NCI-H1048 (cell line): ENCODE results near the gene TMEM101.
A peak's percentile ranks its signal among the peaks of the same experiment; 100 is the strongest.
"Not testable (repeated sequence)": the region's sequence is repeated elsewhere in the genome, so short reads cannot be mapped to it uniquely, and the experiment has no call there.

Source experiments
- DNase-seq: peaks from one replicate; lab custom pipeline; 2025; lab: John Stamatoyannopoulos, UW

The TMEM101 gene

DNA sequence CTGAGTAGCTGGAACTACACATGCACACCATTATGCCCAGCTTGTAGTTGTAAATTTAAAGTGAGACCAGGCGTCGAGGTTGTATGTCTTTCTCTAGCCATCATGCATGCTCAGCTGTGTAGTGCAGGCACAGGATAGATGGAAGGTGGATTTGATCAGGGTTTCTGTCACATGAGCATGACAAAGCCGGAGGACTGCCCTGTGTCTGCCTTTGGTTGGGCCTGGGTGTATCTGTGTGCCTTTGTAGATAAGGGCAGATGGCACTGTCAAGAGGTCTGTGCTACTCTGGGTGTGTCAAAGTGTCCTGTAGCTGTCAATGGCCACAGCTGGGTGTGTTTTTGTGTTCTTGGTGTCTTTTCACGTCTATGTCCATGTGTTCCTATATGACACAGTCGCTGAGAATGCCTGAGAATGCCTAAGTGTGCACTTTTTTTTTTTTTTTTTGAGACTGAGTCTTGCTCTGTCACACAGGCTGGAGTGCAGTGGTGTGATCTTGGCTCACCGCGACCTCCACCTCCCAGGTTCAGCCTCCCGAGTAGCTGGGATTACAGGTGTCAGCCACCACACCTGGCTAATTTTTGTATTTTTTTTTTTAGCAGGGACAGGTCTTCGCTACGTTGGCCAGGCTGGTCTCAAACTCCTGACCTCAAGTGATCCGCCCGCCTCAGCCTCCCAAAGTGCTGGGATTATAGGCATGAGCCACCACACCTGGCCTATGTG lies 14.5 kb downstream of the TMEM101 start:
- no peak for DNase-seq

DNA sequence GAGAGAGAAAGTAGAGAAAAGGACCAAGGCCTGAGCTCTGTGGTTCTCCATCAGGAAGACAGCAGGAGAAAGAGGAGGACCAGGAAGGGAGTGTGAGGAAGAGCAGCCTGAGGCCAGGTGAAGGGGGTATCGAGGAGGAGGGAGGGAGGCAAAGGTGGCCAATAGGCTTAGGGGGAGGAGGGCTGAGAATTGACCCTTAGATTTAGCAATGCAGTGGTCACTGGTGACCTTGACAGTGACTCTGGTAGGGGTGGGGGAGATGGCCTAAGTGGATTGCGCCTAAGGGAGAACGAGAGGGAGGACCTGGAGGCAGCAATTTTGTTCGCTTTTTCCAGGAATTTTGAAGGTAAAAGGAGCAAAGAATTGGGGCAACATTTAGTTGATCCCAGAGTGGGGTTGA lies 15.7 kb downstream of the TMEM101 start:
- no peak for DNase-seq

DNA sequence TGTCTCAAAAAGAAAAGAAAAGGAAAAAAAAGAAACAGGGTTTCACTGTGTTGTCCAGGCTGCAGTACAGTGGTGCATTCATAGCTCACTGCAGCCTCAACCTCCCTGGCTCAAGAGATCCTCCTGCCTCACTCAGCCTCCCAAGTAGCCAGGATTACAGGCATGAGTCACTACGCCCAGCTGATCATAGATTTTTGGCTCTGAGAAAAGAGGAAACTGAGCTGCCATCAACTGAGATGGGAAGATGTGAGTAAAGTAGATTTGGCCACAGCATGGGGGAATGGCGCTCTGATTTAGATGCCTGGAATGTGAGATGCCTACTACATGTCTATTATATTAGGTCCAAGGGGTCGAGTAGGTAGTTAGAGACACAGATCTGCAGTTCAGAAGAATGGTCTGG lies 16.2 kb downstream of the TMEM101 start:
- no peak for DNase-seq

DNA sequence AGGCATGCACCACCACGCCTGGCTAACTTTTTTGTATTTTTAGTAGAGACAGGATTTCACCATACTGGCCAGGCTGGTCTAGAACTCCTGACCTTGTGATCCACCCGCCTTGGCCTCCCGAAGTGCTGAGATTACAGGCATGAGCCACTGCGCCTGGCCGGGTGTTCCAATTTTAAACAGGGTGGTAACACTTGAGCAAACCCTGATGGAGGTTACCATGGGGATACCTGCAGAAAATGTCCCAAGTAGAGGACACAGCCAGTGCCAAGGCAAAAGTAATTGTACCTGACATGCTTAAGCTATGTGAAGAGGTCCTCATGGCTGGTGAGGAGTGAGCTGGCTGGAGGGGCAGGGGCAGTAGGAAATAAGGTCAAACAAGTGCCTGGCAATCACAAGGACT lies 17.6 kb downstream of the TMEM101 start:
- not testable (repeated sequence) for DNase-seq

DNA sequence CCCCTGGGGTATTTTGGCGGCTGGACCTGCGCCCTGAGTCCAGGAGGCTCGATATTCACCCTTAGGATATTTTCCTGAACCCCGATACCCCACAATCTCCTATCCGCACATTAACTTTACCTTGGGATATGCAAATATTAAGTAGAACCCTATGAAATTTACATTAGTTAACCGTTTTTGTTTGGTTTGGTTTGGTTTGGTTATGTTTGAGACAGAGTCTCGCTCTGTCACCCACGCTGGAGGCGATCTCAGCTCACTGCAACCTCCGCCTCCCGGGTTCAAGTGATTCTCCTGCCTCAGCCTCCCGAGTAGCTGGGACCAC lies 19.7 kb downstream of the TMEM101 start:
- no peak for DNase-seq

DNA sequence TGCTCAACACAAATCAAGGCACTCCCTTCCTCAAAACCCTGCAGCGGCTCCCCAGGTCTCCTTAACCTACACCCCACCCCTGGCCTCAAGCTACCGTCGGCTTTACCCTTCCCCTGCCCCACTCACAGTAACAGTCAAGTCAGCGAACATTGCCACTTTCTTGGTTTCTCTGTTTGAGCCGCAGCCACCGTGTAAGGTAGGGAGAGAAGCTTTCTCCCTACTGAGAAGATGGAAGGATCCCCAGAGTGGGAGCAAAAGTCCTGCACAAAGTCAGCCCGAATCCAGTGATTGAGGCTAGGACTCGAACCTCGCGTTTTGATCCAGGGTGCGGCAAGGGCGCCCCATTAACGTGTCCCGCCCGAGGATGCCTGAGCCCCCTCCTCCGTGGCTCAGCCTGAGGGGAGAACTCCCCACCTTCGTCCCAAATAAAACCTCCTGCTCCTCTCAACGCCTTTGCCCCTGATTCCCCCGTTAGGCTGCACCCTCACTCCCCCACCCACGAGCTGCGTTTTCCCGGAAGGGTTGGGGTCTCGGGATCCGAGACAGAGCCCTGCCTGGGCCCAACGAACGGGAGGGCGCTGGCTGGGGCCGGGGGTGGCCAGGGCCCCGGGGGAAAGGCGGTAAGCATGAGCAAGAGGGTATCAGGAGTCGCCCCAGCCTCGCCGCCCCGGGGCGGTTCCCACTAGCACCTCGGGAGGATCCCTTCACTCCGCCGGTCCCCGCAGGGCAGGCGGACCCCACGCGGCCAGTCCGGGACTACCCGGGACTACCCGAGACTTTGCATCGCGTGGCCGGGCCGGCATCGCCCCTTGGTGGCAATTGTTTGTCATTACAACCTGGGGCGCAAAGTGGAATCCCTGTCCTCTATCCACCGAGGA lies 20.3 kb downstream of the TMEM101 start:
- peak; percentile 24 for DNase-seq

DNA sequence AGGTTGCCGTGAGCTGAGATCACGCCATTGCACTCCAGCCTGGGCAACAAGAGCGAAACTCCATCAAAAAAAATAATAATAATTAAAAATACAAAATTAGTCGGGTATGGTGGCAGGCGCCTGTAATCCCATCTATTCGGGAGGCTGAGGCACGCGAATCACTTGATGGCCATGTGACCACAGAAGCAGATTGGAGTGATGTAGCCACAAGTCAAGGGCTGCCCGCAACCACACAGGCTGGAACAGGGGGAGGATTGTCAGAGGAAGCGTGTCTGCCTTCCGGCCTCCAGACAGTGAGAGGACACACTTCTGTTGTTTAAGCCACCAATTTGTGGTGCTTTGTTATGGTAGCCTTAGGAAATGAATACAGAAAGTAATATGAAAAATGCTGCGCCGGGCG lies 22.1 kb downstream of the TMEM101 start:
- DNase-seq, result no peak

DNA sequence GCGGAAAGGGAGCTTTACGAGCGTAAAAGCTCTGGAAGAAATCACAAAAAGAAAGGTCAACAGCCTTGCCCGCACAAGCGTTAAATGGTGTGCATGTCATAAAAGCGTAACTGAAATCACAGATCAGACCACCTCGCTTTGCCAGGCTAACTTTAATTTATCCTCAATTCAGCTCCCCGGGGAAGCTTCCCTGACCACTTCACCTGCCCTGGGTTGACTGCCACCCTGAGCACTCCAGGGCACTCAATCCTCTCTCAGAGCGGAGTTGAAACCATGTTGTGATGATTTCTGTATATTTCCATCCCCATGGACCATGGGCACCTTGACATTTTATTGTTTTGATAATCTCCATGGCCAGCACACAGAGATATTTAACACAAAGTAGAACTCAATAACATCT lies 26.5 kb downstream of the TMEM101 start:
- no peak for DNase-seq

DNA sequence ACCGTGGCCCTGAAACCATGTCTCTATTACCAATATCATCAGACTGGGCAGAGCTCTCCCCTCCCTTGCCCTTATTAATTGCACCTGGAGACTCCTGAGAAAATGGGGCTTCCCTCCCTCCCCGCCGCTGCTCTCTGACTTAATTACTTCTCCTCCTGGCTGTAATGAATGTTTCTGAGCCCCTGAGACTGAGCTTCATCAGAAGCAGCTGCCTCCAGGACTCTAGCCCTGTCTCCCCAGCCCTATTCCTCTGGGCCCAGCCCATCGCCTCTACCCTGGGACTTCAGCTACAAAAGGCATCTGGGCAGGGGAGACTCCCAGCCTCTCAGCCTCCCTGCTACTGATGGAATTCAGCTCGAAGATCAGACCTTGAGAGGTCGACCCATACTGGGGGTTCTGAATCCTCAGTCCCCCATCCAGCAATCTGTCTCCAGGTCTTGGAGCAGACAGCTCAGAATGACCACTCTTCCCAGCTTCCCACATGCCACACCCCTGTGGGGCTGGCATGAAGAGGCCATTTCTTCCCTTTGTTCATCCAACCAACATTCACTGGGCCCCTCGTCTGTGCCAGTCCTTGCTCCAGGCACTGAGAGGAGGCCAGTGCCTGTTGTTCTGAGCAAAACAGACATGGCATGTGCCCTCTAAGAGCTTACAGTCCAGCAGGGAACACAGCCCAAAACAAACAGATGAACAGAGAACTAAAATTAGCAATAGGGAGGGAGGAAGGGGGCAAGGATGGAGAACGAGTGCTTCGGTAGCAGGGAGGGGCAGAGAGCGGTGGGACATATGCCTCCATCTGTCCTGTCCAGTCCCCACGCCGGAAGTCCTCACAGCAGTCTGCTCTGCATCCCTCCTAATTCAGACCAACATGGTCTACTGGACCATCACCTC lies 27.4 kb downstream of the TMEM101 start:
- no peak for DNase-seq

DNA sequence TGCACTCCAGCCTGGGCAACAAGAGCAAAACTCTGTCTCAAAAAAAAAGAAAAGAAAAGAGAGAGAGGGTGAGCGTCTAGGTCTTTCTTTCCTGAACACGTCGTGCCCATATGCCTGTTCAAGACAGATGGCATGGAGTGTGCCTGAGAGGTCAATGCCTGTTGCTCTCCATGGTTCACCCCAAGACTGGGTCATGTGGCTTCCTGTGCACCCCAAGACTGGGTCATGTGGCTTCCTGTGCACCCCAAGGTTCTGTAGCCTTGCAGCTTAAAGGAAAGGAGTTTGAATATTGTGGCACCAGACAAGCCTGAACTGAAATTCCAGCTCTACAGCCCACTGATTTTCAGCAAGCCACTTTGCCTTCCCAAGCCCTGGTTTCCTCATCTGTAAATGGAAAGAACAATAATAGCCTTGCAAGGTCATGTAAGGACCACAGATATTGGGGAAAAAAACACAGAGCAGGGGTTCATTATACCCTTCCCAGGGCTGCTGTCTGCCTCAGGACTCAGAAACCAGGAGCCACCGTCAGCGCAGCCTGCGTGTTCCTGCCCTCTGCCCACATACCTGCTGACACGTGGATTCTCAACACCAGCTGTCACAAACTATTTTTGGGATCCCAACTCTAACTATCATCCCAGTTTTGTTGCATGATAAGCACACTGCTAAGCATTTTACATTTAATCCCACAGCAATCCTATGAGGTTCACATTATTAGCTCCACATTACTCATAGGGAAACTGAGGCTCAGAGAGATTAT lies 28.4 kb downstream of the TMEM101 start:
- no peak for DNase-seq

DNA sequence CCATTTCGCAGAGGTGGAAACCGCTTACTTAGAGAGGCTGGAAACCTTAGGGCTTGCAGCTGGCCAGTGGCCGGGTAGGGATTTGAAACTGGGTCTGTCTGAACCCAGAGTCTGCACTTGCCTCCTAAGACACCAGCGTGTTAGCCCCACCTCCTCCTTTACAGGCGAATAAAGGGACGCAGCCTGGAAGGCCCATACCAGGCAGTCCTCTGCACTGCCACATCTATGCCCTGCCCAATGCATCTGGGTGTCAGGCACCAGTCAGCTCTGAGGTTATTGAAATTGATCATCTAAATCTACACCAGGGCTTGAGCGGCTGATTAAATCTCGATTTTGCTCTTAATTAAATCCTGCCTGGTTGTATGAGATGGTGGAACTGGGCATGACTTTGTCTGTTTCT lies 30.2 kb downstream of the TMEM101 start:
- DNase-seq, result no peak

DNA sequence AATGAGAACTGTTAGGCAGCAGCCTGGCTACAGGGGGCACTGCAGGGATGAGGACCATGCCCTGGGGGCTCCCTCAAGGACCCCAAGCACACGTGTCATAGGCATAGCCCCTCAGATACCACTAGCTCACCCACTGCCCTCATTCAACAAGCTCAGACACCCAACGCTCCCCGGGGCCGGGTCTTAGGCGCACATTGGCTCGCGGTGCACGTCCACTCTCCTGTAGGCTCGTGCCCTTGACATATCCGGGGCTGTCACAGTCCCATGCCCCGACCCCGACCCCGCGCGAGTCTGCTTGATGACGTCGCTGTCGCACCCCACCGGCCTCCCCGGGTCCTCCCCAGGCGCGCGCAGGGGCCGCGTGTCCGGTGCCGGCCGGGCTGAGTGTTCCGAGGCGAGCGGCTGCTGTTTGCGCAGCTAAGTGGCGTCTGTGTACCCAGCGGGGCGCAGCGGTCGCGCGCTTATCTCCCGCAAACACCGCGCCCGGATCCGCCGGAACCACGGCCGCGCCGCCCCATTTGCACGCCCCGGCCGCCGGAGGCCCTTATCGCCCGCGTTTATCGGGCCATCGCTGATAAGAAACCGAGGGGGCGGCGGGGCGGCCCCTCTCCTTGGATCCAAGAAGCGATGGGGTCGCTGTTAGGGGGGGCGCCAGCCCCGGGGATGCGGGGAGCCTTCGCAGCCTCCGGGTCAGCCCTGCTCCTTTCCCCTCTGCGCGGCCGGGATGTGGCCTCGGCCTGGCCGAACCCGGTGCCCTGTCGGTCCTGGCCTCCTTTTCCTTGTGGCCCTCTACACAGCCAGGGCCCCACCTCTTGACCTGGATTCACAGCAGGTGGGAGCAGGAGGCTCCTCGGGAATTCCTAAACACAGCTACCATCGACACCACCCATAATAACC lies 31.0 kb downstream of the TMEM101 start:
- DNase-seq, result no peak

DNA sequence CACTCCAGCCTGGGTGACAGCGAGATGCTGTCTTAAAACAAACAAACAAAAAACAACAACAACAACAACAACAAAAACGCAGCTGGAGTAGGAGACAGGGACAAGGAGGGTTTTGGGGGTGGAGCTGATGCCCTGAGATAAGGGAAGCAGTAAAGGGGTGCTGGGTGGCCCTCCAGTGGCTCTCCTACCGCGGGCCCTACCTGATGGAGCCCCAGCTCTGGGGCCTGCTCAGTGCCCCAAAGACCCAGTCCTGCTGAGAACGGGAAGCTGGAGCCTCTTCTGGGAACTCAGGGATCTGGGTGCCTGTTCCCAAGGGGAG lies 31.6 kb downstream of the TMEM101 start:
- no peak for DNase-seq

DNA sequence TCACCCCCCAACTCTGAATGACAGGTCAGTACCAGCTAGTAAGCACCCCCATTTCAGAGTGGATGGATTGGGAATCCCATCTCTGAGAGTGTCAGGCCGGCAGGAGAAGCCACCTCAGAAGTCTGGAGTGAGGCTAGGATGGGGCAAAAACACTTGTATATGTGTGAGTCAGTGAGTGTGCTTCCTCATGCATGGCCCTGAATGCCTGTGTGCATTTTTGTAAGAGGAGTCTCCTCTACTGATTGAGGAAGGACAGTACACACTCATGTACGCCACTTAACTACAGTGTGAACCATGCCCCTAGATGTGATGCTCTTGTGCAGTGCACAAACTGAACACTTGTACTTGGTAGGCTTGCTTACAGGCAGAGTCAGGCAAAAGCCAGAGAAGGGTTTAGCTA lies 32.6 kb downstream of the TMEM101 start:
- DNase-seq, result no peak

DNA sequence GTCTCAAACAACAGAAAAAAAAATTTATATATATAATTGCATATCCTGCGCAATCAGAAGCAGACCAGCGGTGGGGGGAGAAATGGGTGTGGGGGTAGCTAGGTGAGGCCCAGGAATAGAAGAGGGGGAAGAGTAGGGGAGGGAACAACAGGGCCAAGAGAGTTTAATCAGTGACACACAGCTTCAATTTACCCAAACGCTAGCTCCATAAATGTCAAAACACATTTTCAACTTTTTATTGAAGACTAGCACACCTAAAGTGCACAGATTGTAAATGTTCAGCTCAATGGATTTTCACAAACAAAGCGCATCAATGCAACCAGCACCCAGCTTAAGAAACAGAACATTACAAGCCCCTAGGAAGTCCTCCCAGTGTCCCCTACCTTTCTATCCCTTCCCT lies 35.1 kb downstream of the TMEM101 start:
- DNase-seq, result no peak

DNA sequence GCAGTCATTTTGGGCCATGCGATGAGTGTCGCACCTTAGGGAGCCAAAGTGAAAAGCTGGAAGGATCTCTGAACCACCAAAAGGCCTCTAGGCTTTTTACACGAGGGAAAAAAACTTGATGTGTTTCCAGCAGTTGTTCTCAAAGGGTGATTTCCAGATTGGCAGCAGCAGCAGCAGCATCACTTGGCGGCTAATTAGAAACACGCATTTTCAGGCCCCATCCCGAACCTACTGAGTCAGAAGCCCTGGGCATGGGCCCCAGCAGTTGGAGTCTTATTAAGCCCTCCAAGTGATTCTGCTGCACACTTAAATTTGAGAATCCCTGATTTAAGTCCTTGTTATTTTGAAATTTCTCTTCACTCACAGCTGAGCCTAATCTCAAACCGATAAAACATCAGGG lies 35.8 kb downstream of the TMEM101 start:
- DNase-seq, result no peak

DNA sequence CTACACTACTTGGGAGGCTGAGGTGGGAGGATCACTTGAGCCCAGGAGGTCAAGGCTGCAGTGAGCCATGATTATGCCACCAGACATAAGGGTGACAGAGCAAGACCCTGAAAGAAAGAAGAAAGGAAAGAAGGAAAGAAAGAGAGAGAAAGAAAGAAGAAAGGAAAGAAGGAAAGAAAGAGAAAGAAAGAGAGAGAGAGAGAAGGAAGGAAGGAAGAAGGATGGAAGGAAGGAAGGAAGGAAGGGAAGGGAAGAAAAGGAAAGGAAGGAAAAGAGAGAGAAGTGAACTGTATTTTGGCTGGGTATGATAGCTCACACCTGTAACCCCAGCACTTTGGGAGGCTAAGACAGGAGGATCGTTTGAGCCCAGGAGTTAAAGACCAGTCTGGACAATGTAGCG lies 36.7 kb downstream of the TMEM101 start:
- no peak for DNase-seq

DNA sequence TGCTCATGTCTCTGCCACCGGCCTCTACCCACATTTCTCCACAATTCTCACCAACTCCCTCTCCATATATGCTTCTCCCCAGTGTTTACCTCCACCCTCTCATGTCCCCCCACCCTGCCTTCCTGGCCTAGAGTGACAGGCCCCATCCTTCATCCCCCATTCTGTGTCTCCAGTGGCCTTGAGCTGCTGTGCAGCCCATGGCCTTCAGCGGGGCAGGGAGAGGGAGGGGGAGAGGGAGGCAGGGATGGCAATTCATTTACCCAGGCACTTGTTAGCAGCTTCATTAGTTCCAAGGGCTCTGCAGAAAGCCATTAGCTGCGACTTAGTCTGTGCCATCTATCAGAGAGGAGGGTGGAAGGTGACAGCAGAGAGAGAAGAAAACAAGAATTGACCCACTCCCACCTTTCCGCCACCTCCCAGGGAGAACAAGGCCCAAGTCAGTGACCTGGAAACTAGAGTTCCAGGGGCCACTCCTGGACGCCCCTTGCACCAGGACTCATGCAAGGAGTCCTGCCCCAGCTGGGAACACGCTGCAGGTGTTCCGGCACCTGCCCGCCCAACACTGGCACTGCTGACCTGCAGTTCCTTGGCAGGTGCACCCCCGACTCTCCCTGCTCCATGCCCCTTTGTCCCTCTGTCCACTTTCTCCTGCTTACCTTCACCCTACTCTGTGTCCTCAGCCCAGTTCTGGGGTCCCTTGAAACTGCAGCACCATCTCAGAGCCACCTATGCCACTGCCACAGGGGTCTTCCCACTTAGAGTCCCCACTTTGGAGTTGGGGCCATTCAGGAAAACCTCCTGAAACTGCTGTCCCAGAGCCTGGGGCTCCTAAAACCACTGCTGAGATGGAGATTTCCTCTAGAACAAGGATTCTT lies 37.6 kb downstream of the TMEM101 start:
- DNase-seq, result no peak

DNA sequence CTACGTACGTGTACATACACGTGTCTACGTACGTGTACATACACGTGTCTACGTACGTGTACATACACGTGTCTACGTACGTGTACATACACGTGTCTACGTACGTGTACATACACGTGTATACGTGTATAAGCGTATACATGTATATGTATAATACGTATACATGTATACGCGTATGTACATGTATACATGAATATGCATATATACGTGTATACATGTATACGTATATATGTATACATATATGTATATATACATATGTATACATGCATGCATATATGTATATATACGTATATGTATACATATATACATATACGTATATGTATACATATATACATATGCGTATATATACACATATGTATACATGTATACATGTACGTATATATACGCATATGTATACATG lies 38.9 kb downstream of the TMEM101 start:
- DNase-seq, result no peak
